ENCODE results near the gene TMEM255B.

The TMEM255B gene

GRCh38 chr13:113846636-113847318 is 87.8 kb downstream of the TMEM255B start:
- no peak for DNase-seq (ENCODE audit: low read depth in 3 of 3)

- no peak for DNase-seq (ENCODE audit: low read depth in 3 of 3)
Observed at GRCh38 chr13:113848020-113848419, 89.0 kb downstream of the TMEM255B start.

GRCh38 chr13:113848431-113849260 is 89.6 kb downstream of the TMEM255B start:
- DNase-seq (ENCODE audit: low read depth in 3 of 3) = no peak

- no peak for DNase-seq (ENCODE audit: low read depth in 3 of 3)
Observed at GRCh38 chr13:113849546-113849945, 90.5 kb downstream of the TMEM255B start.

GRCh38 chr13:113849981-113850721 is 91.1 kb downstream of the TMEM255B start:
- DNase-seq (ENCODE audit: low read depth in 3 of 3) = no peak

GRCh38 chr13:113850722-113851479 is 91.9 kb downstream of the TMEM255B start:
- no peak for DNase-seq (ENCODE audit: low read depth in 3 of 3)

GRCh38 chr13:113851480-113851803 is 92.4 kb downstream of the TMEM255B start:
- DNase-seq (ENCODE audit: low read depth in 3 of 3) = no peak

- no peak for DNase-seq (ENCODE audit: low read depth in 3 of 3)
Observed at GRCh38 chr13:113851826-113852535, 93.0 kb downstream of the TMEM255B start.

- DNase-seq (ENCODE audit: low read depth in 3 of 3) = no peak
Observed at GRCh38 chr13:113852536-113853517, 93.8 kb downstream of the TMEM255B start.

- DNase-seq (ENCODE audit: low read depth in 3 of 3) = no peak
Observed at GRCh38 chr13:113853518-113854237, 94.7 kb downstream of the TMEM255B start.

- DNase-seq (ENCODE audit: low read depth in 3 of 3) = no peak
Observed at GRCh38 chr13:113854238-113855011, 95.4 kb downstream of the TMEM255B start.

GRCh38 chr13:113855012-113855921 is 96.2 kb downstream of the TMEM255B start:
- no peak for DNase-seq (ENCODE audit: low read depth in 3 of 3)

GRCh38 chr13:113855931-113856715 is 97.1 kb downstream of the TMEM255B start:
- DNase-seq (ENCODE audit: low read depth in 3 of 3) = no peak

GRCh38 chr13:113856716-113857065 is 97.7 kb downstream of the TMEM255B start:
- DNase-seq (ENCODE audit: low read depth in 3 of 3) = no peak

- no peak for DNase-seq (ENCODE audit: low read depth in 3 of 3)
Observed at GRCh38 chr13:113857531-113858195, 98.6 kb downstream of the TMEM255B start.

Measured in stimulated activated CD4-positive, alpha-beta T cell treated with anti-CD3 and anti-CD28 coated beads, TNF-alpha, amount 100 ng/mL, for 48 hours (primary cell).